Hepatocyte (in vitro differentiated cells): ENCODE measurements around the gene SPECC1L.

ENCODE experiments used
- CTCF ChIP-seq: fragments of 200-600 bp; sonication (generic); IDR thresholded peaks from 2 replicates; pipeline ENCODE4 v1.5.1; 2016; ENCODE audit warnings: antibody characterized with exemption, mild to moderate bottlenecking; ENCODE audit not compliant: poor library complexity
- EZH2phosphoT487 ChIP-seq: fragments of 200-600 bp; sonication (generic); IDR thresholded peaks from one replicate; pipeline ENCODE4 v1.6.1; 2018; ENCODE audit warnings: antibody characterized with exemption, mild to moderate bottlenecking, low read depth, moderate library complexity; ENCODE audit not compliant: unreplicated experiment, severe bottlenecking

DNA sequence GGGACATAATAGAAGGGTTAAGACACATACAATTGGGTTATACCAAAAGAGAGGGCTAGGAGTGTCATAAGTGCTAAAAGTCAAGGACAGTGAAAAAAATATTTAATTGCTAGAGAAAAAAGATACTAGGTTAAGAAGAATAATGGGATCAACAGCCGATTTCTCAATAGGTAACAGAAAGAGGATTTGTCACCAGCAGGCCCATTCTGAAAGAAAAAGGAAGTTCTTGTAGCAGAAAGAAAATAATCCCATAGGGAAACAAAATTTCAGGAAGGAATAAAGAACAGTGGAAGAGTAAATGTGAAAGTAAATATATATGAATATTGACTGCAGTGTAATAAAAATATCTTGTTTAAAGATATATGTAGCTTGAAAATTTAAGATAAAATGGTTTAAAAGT is 113.5 kb downstream of the SPECC1L start:
- TF ChIP-seq CTCF (no peak), EZH2phosphoT487 (no peak)
